HG03521 (cell line): ENCODE measurements around the gene TTLL4.
"Not testable (repeated sequence)": the region's sequence is repeated elsewhere in the genome, so short reads cannot be mapped to it uniquely, and the experiment has no call there.

Experiments used
- ATAC-seq: cut with Tn5 transposase; IDR thresholded peaks from one replicate; pipeline ENCODE4 v1.9.1; 2021; ENCODE audit warnings: mild to moderate bottlenecking, moderate library complexity; ENCODE audit not compliant: unreplicated experiment

Gene TTLL4

DNA sequence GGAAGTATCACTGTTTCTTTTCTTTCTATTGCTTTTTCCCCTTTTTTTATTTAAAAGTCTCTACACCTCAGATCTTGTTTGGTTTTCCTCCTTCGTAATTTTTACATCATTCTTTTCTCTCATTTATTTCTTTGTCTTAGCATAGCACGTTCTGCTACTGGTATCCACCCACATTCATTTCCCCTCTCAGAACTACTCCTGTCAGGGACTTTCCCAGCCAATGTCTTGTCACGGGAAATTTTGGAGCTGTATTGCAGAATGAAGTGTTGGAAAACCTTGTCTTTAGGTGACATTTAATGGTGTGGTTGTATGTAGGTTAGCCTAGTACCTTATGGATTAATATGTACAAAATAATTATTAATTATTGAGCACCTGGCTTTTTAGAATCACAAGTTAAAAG is 34.0 kb downstream of the TTLL4 start:
- no peak for ATAC-seq

DNA sequence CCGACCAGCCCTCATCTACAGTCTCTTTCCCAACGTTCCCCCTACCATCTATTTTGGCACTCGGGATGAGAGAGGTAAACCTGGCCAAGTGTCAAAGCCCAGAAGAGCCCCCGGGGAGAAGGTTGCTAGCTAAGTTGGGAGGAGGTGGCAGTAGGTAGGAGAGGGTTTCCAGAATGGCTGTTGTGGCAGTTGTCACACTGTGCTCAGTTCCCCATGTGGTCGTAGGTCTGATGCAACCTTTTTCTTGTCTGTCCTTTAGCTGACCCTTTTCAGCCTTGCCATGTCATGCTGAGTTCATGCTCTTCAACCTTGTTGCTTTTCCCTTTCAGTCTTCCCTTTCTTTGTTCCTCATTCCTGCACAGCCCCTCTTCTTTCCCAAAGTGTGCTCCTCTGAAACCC is 34.5 kb downstream of the TTLL4 start:
- ATAC-seq: no peak

DNA sequence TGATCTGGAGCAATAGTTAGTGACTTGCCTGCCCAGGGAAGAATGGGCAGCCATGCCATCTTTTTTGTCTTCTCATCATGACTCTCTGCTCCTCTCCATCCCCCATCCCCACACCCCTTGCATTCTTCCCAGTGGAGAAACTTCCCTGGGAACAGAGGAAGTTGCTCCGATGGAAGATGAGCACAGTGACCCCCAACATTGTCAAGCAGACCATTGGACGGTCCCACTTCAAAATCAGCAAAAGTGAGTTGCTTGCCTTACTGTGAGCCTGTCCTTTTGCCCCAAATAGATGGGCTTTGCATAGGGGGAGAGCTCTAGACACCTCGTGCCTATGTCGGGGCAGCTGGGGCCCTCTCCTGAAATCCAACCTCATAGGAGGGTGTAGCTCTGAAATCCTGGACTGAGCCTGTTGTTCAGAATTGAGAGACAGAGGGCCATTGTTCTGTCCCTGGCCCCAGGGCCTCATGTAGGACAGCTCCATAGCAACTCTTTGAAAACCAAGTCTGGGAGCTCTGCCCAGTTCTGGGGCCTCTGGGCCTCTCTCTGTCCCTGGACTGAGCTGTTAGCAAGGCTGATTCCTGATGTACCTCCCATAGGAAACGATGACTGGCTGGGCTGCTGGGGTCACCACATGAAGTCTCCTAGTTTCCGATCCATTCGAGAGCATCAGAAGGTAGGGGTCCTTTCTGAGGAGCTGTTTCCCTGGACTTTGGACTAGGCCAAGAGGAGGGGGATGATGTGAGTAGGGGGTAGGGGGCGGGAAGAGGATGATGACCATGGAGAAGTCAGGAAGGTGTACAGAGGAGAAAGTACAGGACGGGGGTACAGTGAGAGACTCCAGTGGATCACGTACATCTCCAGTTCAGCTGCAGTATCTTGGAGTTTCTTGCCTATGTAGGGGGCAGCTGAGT is 35.2 kb downstream of the TTLL4 start:
- ATAC-seq: no peak

DNA sequence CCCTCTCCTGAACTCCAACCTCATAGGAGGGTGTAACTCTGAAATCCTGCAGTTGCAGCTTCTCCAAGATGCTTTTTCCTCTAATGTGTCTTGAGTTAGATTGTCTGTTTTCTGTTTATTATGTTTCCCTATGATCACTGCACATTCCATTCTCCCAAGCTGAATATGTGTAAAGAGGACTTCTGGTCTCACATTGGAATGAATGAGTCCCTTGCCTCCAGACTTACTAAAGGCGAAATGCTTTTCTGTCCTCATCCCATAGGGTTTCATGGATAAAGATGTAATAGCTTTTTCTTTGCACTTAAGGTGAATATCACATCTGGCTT is 35.8 kb downstream of the TTLL4 start:
- ATAC-seq: no peak

DNA sequence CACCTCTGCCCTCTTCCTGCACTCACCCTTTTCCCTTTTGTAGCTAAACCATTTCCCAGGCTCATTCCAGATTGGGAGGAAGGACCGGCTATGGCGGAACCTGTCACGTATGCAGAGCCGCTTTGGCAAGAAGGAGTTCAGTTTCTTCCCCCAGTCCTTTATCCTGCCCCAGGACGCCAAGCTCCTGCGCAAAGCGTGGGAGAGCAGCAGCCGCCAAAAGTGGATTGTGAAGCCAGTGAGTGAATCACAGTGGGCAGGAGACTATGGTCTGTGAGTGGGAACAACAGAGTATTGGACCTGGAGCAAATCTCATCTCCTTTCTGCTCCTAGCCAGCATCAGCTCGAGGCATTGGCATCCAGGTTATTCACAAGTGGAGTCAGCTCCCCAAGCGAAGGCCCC is 36.3 kb downstream of the TTLL4 start:
- ATAC-seq: no peak

DNA sequence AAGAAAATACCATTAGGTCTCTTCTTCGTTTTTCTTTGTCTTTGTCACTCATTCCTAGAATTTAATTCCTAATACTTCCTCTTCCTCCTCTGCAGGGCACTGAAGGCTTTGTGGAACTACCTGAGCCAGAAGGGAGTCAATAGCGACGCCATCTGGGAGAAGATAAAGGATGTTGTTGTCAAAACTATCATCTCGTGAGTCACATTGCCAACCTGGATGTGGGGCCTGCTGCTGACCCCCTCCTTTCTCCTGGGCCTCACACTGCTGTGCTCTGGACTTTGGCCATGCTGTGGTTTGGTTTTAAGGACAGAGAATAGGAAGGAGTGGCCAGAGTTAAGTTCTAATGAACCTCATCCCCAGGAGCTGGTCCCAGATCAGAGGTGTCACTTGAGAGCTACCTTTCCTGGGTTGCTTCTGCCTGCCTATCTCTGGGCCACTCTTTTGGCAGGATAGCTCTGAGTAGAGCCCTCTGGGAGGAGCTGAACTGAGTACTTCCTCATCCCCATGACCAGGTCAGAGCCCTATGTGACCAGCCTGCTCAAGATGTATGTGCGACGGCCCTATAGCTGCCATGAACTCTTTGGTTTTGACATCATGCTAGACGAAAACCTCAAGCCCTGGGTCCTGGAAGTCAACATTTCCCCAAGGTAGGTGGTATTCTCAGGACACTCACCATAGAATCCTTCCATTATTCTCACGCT is 38.3 kb downstream of the TTLL4 start:
- ATAC-seq: no peak

DNA sequence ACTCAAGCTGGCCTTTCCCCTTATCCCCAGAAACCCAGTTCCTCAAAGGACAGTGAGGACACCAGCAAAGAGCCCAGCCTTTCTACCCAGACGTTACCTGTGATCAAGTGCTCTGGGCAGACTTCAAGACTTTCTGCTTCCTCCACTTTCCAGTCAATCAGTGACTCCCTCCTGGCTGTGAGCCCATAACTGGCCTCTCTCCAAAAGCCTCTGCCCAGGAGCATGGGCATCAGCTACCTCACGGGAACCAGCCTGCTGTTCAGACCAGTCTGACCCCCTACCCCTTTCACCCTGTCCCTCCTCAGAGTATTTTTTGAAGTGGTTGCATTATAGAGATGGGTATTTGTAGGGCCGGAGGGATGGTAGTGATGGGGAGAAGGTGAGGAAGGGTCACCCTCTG is 43.6 kb downstream of the TTLL4 start:
- no peak for ATAC-seq

DNA sequence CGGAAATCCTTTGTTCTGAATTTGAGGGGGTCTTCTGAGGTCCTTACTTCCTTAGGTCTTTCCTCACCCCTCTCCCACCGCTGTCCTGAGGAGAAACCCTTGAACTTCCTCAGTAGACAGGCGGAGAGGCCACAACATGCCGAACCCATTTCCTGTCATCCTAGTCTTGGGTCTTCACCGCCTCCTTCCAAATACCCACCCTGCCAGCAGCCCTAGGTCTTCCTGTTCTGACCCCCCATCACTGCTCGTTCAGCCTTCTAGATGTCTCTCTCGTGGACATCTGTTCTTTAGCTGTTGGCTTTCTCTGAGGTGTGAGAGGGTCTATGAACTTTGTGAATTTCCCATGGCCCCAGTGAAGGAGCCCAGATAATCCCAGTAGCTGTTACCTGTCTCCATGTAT is 44.1 kb downstream of the TTLL4 start:
- ATAC-seq: no peak

DNA sequence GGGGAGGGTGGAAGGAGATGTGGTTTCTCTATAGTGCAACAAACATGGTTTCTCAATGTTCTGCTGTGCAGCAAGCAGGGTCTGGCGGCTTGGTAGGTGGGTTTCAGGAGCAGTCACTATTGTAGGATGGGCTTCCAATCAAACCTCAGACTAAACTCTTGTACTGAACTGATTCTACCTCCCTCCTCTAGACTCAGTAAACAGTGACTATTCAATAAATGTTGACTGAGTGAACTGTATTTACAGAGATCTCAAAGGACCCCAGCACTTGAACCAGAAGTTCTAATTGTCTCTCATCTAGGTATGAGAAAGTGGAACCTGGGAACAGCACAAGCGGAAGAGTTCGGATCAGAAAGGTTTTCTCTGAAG is 44.5 kb downstream of the TTLL4 start:
- ATAC-seq: no peak

DNA sequence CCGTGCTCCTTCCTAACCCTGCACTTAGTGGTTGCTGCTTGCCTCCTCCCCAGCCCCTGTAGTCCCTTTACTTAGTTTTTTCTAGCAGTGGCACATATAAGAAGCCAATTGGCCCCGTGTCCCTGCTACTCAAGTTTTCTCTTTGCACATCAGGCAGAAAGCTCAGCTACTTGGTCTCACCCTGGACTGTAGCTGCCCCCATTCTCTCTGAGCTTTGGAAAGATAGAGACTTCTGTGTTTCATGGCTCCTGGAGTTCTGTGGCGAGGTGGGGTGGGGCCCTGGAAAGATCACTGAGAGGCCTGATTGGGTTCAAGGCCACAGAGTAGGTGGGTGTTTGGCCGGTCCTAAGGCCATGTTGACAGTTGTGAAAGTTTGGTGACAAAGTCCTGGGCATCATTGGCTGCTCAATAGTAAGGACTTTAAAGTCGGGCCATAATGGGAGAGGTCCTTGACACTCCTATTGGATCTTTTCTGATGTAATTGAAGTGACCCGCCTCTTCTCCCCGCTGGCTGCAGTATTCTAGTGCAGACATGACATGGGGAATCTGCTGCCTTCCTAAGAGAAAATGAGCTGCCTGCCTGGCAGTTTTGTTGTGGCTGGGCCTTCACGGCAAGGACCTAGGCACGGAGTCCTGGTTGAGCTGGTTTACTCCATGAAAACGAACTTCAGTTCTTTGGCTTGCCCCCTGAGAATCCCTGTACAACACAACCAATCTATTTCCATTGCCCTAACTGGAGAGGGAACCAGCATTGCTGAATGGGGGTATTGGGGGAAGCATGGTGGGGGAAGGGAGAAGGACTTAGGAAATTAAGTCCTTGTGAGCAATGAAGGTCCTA is 45.2 kb downstream of the TTLL4 start:
- ATAC-seq: no peak

DNA sequence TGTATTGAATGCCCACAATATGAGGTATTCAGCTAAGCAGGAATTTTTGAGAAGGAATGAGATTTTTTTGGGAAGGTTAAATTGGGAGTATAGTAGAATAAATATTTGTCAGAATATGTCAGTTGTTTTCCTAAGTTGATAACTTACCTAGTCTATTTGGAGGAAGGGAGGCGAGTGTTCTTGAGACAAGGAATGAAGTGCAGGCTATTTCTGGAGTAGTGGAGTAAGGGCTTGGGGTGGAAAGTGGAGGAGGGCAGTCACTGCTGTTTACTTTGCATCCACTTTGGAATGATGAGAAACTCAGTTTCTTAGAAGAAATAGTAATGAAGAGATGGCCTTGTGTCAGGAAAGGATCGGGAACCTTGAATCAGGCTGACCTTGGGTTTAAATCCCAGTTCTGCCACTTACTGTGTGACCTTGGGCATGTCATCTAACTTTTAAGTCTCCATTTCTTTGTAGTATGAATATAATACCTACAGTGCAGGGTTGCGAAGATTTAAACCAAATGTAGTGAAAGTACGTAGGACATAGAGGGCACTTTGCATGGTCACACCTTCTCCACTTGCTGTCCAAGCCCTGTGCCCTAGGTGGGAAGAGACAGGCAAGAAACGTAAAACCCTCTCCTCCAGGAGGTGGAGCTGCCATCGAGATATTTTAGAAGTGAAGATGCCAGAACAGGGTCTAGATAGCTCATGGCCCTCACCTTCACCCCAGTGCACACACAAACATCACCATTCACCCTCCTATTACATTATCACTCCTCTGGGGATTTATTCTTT is 46.2 kb downstream of the TTLL4 start:
- ATAC-seq: no peak

DNA sequence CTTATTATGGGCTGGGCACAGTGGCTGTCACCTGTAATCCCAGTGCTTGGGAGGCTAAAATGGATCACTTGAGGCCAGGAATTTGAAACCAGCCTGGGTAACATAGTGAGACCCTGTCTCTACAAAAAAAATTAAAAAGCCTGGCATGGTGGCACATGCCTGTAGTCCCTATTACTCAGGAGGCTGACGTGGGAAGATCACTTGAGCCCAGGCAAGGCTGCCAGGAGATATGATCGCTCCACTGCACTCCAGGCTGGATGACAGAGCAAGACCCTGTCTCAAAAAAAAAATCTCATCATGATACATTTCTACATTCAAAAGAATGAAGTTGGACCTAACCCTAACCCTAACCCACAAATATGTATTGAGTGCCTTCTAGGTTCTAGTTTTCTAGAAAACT is 51.2 kb downstream of the TTLL4 start:
- no peak for ATAC-seq

DNA sequence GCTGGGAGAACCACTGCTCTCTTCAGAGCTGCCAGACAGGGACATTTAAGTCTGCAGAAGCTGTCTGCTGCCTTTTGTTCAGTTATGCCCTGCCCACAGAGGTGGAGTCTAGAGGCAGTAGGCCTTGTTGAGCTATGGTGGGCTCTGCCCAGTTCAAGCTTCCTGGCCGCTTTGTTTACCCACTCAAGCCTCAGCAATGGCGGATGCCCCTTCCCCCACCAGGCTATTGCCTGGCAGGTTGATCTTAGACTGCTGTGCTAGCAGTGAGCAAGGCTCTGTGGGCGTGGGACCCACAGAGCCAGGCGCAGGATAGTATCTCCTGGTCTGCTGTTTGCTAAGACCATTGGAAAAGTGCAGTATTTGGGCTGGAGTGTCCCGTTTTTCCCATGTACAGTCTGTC is 62.1 kb downstream of the TTLL4 start:
- ATAC-seq: not testable (repeated sequence)

DNA sequence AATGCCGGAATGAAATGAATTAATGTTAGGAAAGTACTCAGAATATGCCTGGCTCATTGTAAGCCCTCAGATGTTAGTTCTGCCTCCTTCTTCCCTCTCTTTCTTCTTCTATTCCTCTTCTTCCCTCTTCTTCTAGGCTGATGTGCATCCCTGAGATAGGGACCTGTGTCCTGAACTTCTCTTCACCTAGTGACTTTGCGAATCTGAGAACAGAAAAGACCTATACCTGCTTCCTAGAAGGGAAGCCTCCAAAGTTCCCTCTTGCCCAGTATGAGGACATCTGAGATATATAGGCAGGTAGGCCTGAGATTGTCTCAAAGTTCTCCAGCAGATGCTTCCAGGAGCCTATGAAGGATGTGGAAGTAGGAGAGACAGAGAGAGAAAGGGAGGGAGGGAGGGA is 63.2 kb downstream of the TTLL4 start:
- no peak for ATAC-seq

DNA sequence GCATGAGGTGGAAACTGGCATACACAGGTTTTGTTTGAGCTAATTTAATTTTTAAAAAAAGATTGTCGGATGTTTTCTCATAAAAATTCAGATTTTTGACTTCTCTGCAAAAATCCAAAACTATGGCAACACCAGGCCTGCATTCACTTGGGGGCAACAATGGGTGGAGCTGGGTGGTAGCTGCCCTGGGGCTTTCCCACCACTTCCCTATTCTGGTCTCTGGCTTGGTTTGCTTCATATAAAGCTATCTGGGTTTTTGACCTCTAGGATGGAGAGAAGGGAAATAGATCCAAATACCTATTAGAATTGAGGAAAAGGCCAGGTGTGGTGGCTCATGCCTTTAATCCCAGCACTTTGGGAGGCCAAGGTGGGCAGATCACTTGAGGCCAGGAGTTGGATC is 65.9 kb downstream of the TTLL4 start:
- ATAC-seq: no peak

DNA sequence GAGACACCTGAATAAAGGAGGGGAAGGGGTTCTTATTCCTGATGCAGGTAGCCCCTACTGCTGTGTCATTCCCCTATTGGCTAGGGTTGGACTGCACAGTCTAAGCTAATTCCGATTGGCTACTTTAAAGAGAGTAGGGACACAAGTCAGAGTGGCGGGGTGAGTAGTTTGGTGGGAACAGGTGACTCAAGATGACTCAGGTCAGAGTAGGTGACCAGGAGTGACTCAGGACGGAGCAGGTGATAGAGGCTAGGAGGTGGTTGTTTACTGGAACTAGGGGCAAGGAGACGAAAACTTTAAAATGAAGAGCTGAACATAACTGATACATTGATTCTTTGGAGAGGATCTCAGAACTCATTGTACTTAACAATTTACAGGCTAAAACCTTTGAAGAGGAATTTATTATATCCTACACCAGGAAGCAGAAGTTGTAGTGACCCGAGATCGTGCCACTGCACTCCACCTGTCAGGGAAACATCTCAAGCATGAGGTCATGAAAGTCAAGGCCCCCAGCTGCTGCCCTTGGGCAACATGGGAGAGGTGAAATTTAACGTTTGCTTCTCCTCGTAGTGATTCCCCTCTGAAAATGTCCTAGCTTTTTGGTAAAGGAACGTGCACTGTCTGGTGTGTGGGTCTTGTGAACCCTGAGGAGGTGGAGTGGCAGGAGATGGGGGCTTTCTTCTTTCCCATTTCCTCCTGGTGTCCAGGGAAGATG is 66.8 kb downstream of the TTLL4 start:
- ATAC-seq: no peak

DNA sequence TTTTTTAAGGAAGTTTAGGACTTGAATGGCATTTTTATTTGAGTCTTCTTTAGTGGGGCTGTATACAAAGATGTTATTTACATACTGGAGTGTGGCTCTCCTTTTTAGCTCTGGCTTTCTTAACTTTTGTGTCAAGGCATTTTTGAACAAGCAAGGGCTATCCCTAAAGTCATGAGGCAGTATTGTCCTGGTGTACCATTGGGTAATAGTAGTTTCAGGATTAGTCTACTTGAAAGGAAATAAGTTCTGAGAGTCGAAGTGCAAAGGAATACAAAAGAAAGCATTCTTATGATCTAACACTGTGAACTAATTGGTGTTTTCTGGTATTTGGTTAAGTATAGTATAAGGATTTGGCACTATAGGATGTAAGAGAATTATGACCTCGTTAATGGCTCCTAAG is 69.4 kb downstream of the TTLL4 start:
- ATAC-seq: no peak

DNA sequence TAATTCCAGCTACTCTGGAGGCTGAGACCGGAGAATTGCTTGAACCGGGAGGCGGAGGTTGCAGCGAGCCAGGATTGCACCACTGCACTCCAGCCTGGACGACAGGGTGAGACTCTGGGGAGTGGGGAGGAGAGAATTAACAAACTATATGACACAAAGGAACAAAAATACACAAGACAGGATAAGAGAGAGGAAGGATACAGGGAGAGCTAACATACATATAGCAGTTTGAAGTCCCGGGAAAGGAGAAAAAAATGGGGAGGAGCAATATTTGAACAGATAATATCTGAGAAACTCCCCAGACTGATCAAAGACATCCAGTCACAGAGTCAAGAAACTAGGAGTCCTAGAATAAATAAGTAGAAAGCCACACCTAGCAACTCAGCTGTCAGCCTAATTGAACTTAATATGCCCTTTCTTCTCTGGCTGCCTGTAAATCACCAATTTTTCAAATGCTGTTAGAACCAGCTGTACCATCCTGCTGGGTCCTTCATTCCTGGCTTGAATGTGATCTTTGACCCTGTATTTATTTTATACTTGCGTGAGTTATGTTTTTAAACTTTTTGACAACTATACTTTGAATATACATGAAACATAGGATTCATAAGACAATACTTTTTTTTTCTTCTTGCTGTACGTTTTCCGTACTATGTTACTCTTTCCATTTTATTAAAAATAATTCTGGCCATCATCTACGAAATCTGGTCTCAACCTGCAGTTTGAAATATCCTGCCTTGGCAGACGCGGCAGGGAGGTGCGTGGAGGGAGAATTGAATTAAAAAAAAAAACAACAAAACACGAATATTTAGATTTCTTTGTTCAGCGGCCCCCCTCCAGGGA is 70.4 kb downstream of the TTLL4 start:
- no peak for ATAC-seq
